Osteocyte (in vitro differentiated cells): ENCODE data around the gene TSPAN31. TPM values are rescaled to one million over a fixed set of nuclear protein-coding genes. Genes with fewer than 3 reads are reported as not detected.

Experiments
- DNase-seq: peaks from one replicate; pipeline ENCODE4 v3.0.0; 2021; ENCODE audit warnings: mixed read lengths; ENCODE audit not compliant: unreplicated experiment; ENCODE audit errors: extremely low spot score
- H3K27ac Mint-ChIP-seq: one replicate; pipeline ENCODE4 v1.8.0; 2021; ENCODE audit warnings: mild to moderate bottlenecking, mixed read lengths; ENCODE audit not compliant: unreplicated experiment
- H3K27me3 Mint-ChIP-seq: one replicate; pipeline ENCODE4 v1.8.0; 2021; ENCODE audit warnings: mixed read lengths; ENCODE audit not compliant: unreplicated experiment
- H3K36me3 Mint-ChIP-seq: one replicate; pipeline ENCODE4 v1.8.0; 2021; ENCODE audit warnings: mixed read lengths; ENCODE audit not compliant: unreplicated experiment
- H3K4me1 Mint-ChIP-seq: one replicate; pipeline ENCODE4 v1.8.0; 2021; ENCODE audit warnings: mixed read lengths; ENCODE audit not compliant: unreplicated experiment
- H3K4me3 Mint-ChIP-seq: one replicate; pipeline ENCODE4 v1.8.0; 2021; ENCODE audit warnings: mild to moderate bottlenecking, moderate library complexity, mixed read lengths; ENCODE audit not compliant: unreplicated experiment
- H3K9me3 Mint-ChIP-seq: one replicate; pipeline ENCODE4 v1.8.0; 2021; ENCODE audit warnings: mixed read lengths; ENCODE audit not compliant: unreplicated experiment
- CTCF ChIP-seq: fragments of 200-600 bp; sonication (generic); IDR thresholded peaks from 2 replicates; pipeline ENCODE4 v1.5.0; 2021; ENCODE audit warnings: antibody characterized with exemption, mild to moderate bottlenecking, moderate library complexity
- total RNA-seq: library from RNA; stranded (reverse); gene quantifications from 2 replicates; pipeline ENCODE4 v1.2.1, GENCODE V29; 2021

The TSPAN31 gene
- total RNA-seq, 1 donor from 2014 or later: 36.2 TPM

GRCh38 chr12:57755454-57756372, 10.9 kb downstream of the TSPAN31 start:
- TF ChIP-seq CTCF: no peak
- Mint-ChIP-seq H3K4me3 (peak overlapping the region; percentile 75), H3K9me3 (no peaks in the 10 kb centered on the region), H3K36me3 (peaks cover 14% of the 10 kb centered on the region), H3K27me3 (no peaks in the 10 kb centered on the region), H3K27ac (peak overlapping the region; percentile 48), H3K4me1 (peaks cover 36% of the 10 kb centered on the region)
- DNase-seq: no peak

GRCh38 chr12:57756406-57757341, 11.8 kb downstream of the TSPAN31 start:
- DNase-seq: no peak
- Mint-ChIP-seq H3K27ac (peak overlapping the region; percentile 61), H3K9me3 (no peaks in the 10 kb centered on the region), H3K4me3 (peak overlapping the region; percentile 75), H3K36me3 (peaks cover 11% of the 10 kb centered on the region), H3K4me1 (peaks cover 27% of the 10 kb centered on the region), H3K27me3 (no peaks in the 10 kb centered on the region)
- peak; percentile 77 for TF ChIP-seq CTCF

GRCh38 chr12:57757771-57758170, 12.9 kb downstream of the TSPAN31 start:
- Mint-ChIP-seq H3K9me3 (no peaks in the 10 kb centered on the region), H3K4me3 (no peak overlapping the region), H3K4me1 (peaks cover 21% of the 10 kb centered on the region), H3K27me3 (no peaks in the 10 kb centered on the region), H3K27ac (no peak overlapping the region), H3K36me3 (peaks cover 11% of the 10 kb centered on the region)
- no peak for TF ChIP-seq CTCF
- no peak for DNase-seq

GRCh38 chr12:57758552-57759359, 13.9 kb downstream of the TSPAN31 start:
- H3K36me3 Mint-ChIP-seq: peaks cover 11% of the 10 kb centered on the region
- no peak for DNase-seq
- H3K4me3 Mint-ChIP-seq: no peak overlapping the region

More at GRCh38 chr12:57758552-57759359, 13.9 kb downstream of the TSPAN31 start:
- H3K4me1 Mint-ChIP-seq: peaks cover 18% of the 10 kb centered on the region
- TF ChIP-seq CTCF: no peak
- no peaks in the 10 kb centered on the region for H3K9me3 Mint-ChIP-seq
- no peak overlapping the region for H3K27ac Mint-ChIP-seq
- H3K27me3 Mint-ChIP-seq: peaks cover 9% of the 10 kb centered on the region
